HG02973 (cell line): ENCODE results near the gene FNBP1.
"Not testable (repeated sequence)": the region's sequence is repeated elsewhere in the genome, so short reads cannot be mapped to it uniquely, and the experiment has no call there.

Source experiments
- ATAC-seq: cut with Tn5 transposase; IDR thresholded peaks from one replicate; pipeline ENCODE4 v1.9.1; 2021; ENCODE audit warnings: moderate library complexity; ENCODE audit not compliant: unreplicated experiment

FNBP1 gene

GRCh38 chr9:129895376-129896268 lies 147.4 kb downstream of the FNBP1 start:
- no peak for ATAC-seq

- no peak for ATAC-seq
Measured at GRCh38 chr9:129894120-129894823, 148.7 kb downstream of the FNBP1 start.

- ATAC-seq, result no peak
Measured at GRCh38 chr9:129891569-129891968, 151.4 kb downstream of the FNBP1 start.

- not testable (repeated sequence) for ATAC-seq
Measured at GRCh38 chr9:129890718-129891299, 152.2 kb downstream of the FNBP1 start.

- ATAC-seq, result no peak
Measured at GRCh38 chr9:129889941-129890717, 152.9 kb downstream of the FNBP1 start.

- no peak for ATAC-seq
Measured at GRCh38 chr9:129889122-129889940, 153.7 kb downstream of the FNBP1 start.

- peak; percentile 44 for ATAC-seq
Measured at GRCh38 chr9:129888293-129889121, 154.5 kb downstream of the FNBP1 start.

GRCh38 chr9:129887334-129888292 lies 155.4 kb downstream of the FNBP1 start:
- no peak for ATAC-seq

GRCh38 chr9:129886226-129887174 lies 156.5 kb downstream of the FNBP1 start:
- no peak for ATAC-seq

- ATAC-seq, result peak; percentile 27
Measured at GRCh38 chr9:129885670-129886106, 157.3 kb downstream of the FNBP1 start.

GRCh38 chr9:129885018-129885669 lies 157.8 kb downstream of the FNBP1 start:
- no peak for ATAC-seq

- peak; percentile 47 for ATAC-seq
Measured at GRCh38 chr9:129884220-129885017, 158.6 kb downstream of the FNBP1 start.

- ATAC-seq, result no peak
Measured at GRCh38 chr9:129881547-129882324, 161.3 kb downstream of the FNBP1 start.

GRCh38 chr9:129880654-129881546 lies 162.1 kb downstream of the FNBP1 start:
- no peak for ATAC-seq
